H1 (cell line): ENCODE results near the gene ANKRD2. TPM values are rescaled to one million over a fixed set of nuclear protein-coding genes. Genes with fewer than 3 reads are reported as not detected.

Experiments
- CTCF ChIA-PET: fragments of 300-600 bp; sonication (Branson Sonifier 250); formaldehyde crosslinking; loops from one replicate; lab custom pipeline; 2021; ENCODE audit not compliant: partially characterized antibody; lab: Charles Lee
- POLR2A ChIA-PET: fragments of 300-600 bp; sonication (Branson Sonifier 250); formaldehyde crosslinking; loops from one replicate; lab custom pipeline; 2021; ENCODE audit warnings: inconsistent platforms; ENCODE audit not compliant: partially characterized antibody; lab: Charles Lee
- DNase-seq, 2 experiments: peaks; one replicate each; pipeline versions ENCODE4 v3.0.0 to v3.0.0-alpha.2; 2010 to 2022; ENCODE audit warnings: low spot score in 2 of 2, low read depth in 1 of 2, mixed read lengths in 1 of 2
- FAIRE-seq: peaks from 2 replicates; lab custom pipeline; 2011; peaks lifted over from hg19 to GRCh38; lab: Jason Lieb, UNC
- H2AFZ ChIP-seq: 2 replicates; pipeline ENCODE4 v1.8.1; 2012; ENCODE audit warnings: low read length, inconsistent platforms
- H2AK5ac ChIP-seq: 2 replicates; pipeline ENCODE4 v1.6.1; 2013; ENCODE audit warnings: low read depth, low read length
- H2BK120ac ChIP-seq: replicated peaks from 2 replicates; pipeline ENCODE3; 2013; ENCODE audit warnings: low read depth, low read length, inconsistent platforms
- H2BK12ac ChIP-seq: 2 replicates; pipeline ENCODE4 v1.6.1; 2013; ENCODE audit warnings: low read depth, low read length
- H2BK15ac ChIP-seq: 2 replicates; pipeline ENCODE4 v1.6.1; 2013; ENCODE audit warnings: low read length
- H2BK20ac ChIP-seq: 2 replicates; pipeline ENCODE4 v1.6.1; 2013; ENCODE audit warnings: low read length
- H2BK5ac ChIP-seq: 2 replicates; pipeline ENCODE4 v1.6.1; 2013; ENCODE audit warnings: low read depth, low read length
- H3K14ac ChIP-seq: 2 replicates; pipeline ENCODE4 v1.6.1; 2013; ENCODE audit warnings: inconsistent platforms; ENCODE audit not compliant: insufficient read length
- H3K18ac ChIP-seq: 2 replicates; pipeline ENCODE4 v1.6.1; 2013; ENCODE audit warnings: low read length; ENCODE audit errors: extremely low read depth
- H3K23ac ChIP-seq: 2 replicates; pipeline ENCODE4 v1.6.1; 2013; ENCODE audit warnings: inconsistent platforms; ENCODE audit not compliant: insufficient read length
- H3K23me2 ChIP-seq: 2 replicates; pipeline ENCODE4 v1.6.1; 2013; ENCODE audit warnings: low read depth, low read length
- H3K27ac ChIP-seq: 2 replicates; pipeline ENCODE4 v1.6.1; 2011; ENCODE audit warnings: low read depth, low read length, inconsistent platforms
- H3K27me3 ChIP-seq, 4 experiments: replicated peaks in 1 of 4; 1 replicate in 1 of 4; 2 replicates in 3 of 4; pipeline versions ENCODE4 v1.6.1 to v1.8.1; 2011 to 2013; ENCODE audit warnings: low read length in 3 of 4, mild to moderate bottlenecking in 3 of 4, inconsistent platforms in 2 of 4, mixed read lengths in 2 of 4, moderate library complexity in 1 of 4; ENCODE audit not compliant: control insufficient read depth in 3 of 4, insufficient read depth in 3 of 4; ENCODE audit errors: extremely low read depth in 1 of 4
- H3K36me3 ChIP-seq, 4 experiments: 2 replicates each; pipeline versions ENCODE4 v1.6.1 to v1.8.1; 2011 to 2013; ENCODE audit warnings: mild to moderate bottlenecking in 4 of 4, low read length in 3 of 4, moderate library complexity in 2 of 4, control low read depth in 1 of 4, inconsistent platforms in 1 of 4; ENCODE audit not compliant: insufficient read depth in 4 of 4, control insufficient read depth in 2 of 4
- H3K4ac ChIP-seq: replicated peaks from 2 replicates; pipeline ENCODE3; 2013; ENCODE audit warnings: low read length, low read depth, mixed read lengths, inconsistent platforms; ENCODE audit not compliant: insufficient read length
- H3K4me1 ChIP-seq, 4 experiments: replicated peaks in 1 of 4; 1 replicate in 1 of 4; 2 replicates in 3 of 4; pipeline versions ENCODE4 v1.6.1 to v1.8.1; 2011 to 2013; ENCODE audit warnings: low read length in 3 of 4, inconsistent platforms in 2 of 4, mixed read lengths in 1 of 4; ENCODE audit not compliant: insufficient read depth in 4 of 4, control insufficient read depth in 3 of 4
- H3K4me2 ChIP-seq, 2 experiments: 2 replicates each; pipeline versions ENCODE4 v1.6.1 to v1.8.1; 2011 to 2013; ENCODE audit warnings: low read depth in 2 of 2, low read length in 2 of 2, control low read depth in 1 of 2, inconsistent platforms in 1 of 2, mild to moderate bottlenecking in 1 of 2; ENCODE audit not compliant: insufficient read depth in 1 of 2
- H3K4me3 ChIP-seq, 4 experiments: fragments of 200-600, 300-600 bp in 1 of 4; sonication (generic), shearing (Covaris generic), sonication (Bioruptor Twin) in 1 of 4; 2 replicates each; pipeline versions ENCODE4 v1.5.1 to v1.8.1; 2011 to 2016; ENCODE audit warnings: low read length in 4 of 4, low read depth in 3 of 4, control low read depth in 2 of 4, inconsistent platforms in 2 of 4, mild to moderate bottlenecking in 2 of 4, mixed read lengths in 1 of 4, moderate library complexity in 1 of 4; ENCODE audit not compliant: insufficient read depth in 2 of 4; ENCODE audit errors: extremely low read depth in 1 of 4
- H3K56ac ChIP-seq: replicated peaks from 2 replicates; pipeline ENCODE3; 2013; ENCODE audit warnings: low read depth, mild to moderate bottlenecking, mixed read lengths, low read length, inconsistent platforms; ENCODE audit not compliant: insufficient read length
- H3K79me1 ChIP-seq: 2 replicates; pipeline ENCODE4 v1.6.1; 2013; ENCODE audit warnings: low read depth, low read length, control low read depth
- H3K79me2 ChIP-seq, 2 experiments: 2 replicates each; pipeline versions ENCODE4 v1.6.1 to v1.8.1; 2012 to 2013; ENCODE audit warnings: low read length in 2 of 2, mild to moderate bottlenecking in 2 of 2, inconsistent platforms in 1 of 2; ENCODE audit not compliant: insufficient read depth in 2 of 2, control insufficient read depth in 1 of 2
- H3K9ac ChIP-seq, 4 experiments: replicated peaks in 1 of 4; 1 replicate in 1 of 4; 2 replicates in 3 of 4; pipeline versions ENCODE4 v1.6.1 to v1.8.1; 2011 to 2013; ENCODE audit warnings: low read depth in 3 of 4, low read length in 3 of 4, control low read depth in 2 of 4, mild to moderate bottlenecking in 2 of 4, moderate library complexity in 2 of 4, inconsistent platforms in 1 of 4; ENCODE audit errors: extremely low read depth in 1 of 4
- H3K9me3 ChIP-seq, 2 experiments: 2 replicates each; pipeline versions ENCODE4 v1.6.1 to v1.8.1; 2012 to 2013; ENCODE audit warnings: mild to moderate bottlenecking in 2 of 2, moderate library complexity in 2 of 2, control low read depth in 1 of 2, inconsistent platforms in 1 of 2, low read depth in 1 of 2, low read length in 1 of 2, mixed read lengths in 1 of 2; ENCODE audit not compliant: insufficient read depth in 2 of 2
- H4K20me1 ChIP-seq, 2 experiments: replicated peaks in 1 of 2; 2 replicates each; pipeline versions ENCODE3 to v1.8.1; 2011 to 2013; ENCODE audit warnings: inconsistent platforms in 2 of 2, low read length in 2 of 2, mild to moderate bottlenecking in 1 of 2; ENCODE audit not compliant: insufficient read depth in 2 of 2, control insufficient read depth in 1 of 2
- H4K5ac ChIP-seq: 2 replicates; pipeline ENCODE4 v1.6.1; 2013; ENCODE audit warnings: low read length, low read depth, mixed read lengths, inconsistent platforms; ENCODE audit not compliant: insufficient read length
- H4K8ac ChIP-seq: 2 replicates; pipeline ENCODE4 v1.8.0; 2013; ENCODE audit warnings: mild to moderate bottlenecking, moderate library complexity, low read length, inconsistent platforms; ENCODE audit not compliant: insufficient read depth; ENCODE audit errors: extremely low read depth
- H4K91ac ChIP-seq: replicated peaks from 2 replicates; pipeline ENCODE3; 2013; ENCODE audit warnings: low read length, mixed read lengths, inconsistent platforms; ENCODE audit not compliant: insufficient read length
- BACH1 ChIP-seq: IDR thresholded peaks from 2 replicates; pipeline ENCODE4 v1.6.1; 2012; ENCODE audit warnings: low read length, improper control_type of control experiment
- BCL11A ChIP-seq, 2 experiments: IDR thresholded peaks; one replicate each; pipeline ENCODE4 v1.6.1; 2011; ENCODE audit warnings: low read depth in 2 of 2, low read length in 2 of 2, mild to moderate bottlenecking in 2 of 2
- BRCA1 ChIP-seq: IDR thresholded peaks from 2 replicates; pipeline ENCODE4 v1.6.1; 2012; ENCODE audit warnings: low read depth, low read length, improper control_type of control experiment
- EP300 ChIP-seq, 2 experiments: IDR thresholded peaks; 1 replicate in 1 of 2; 2 replicates in 1 of 2; pipeline ENCODE4 v1.6.1; 2011 to 2012; ENCODE audit warnings: low read depth in 2 of 2, low read length in 2 of 2, mild to moderate bottlenecking in 2 of 2, borderline replicate concordance in 1 of 2, inconsistent platforms in 1 of 2, moderate library complexity in 1 of 2
- KDM5A ChIP-seq: fragments of 200-600 bp; IDR thresholded peaks from 2 replicates; pipeline ENCODE4 v1.7.1; 2012; ENCODE audit warnings: mild to moderate bottlenecking, low read length, inconsistent platforms, mixed read lengths
- POLR2AphosphoS5 ChIP-seq: IDR thresholded peaks from 2 replicates; pipeline ENCODE4 v1.6.1; 2011; ENCODE audit warnings: low read depth, low read length
- ZNF274 ChIP-seq: IDR thresholded peaks from 2 replicates; pipeline ENCODE4 v1.7.0; 2012; ENCODE audit warnings: low read length, borderline replicate concordance; ENCODE audit errors: extremely low read depth
- WGBS, 2 experiments: shearing (Covaris generic) in 1 of 2; methylation state at CpG; one replicate each; pipeline versions ENCODE4 v1.1.6 to v1.1.7; 2013 to 2015; ENCODE audit warnings: low lambda C conversion rate in 2 of 2, mixed read lengths in 2 of 2, inconsistent platforms in 1 of 2, low coverage in 1 of 2, missing lambda C conversion rate in 1 of 2; ENCODE audit not compliant: insufficient replicate concordance in 2 of 2, insufficient coverage in 1 of 2, insufficient read length in 1 of 2; ENCODE audit errors: extremely low coverage in 1 of 2, missing lambda C conversion rate in 1 of 2; 5-methylcytosine and 5-hydroxymethylcytosine counted together
- polyA plus RNA-seq, 7 experiments: library from polyadenylated mRNA; depleted of rRNA in 3 of 7; stranded (reverse) in 5 of 7; unstranded in 2 of 7; fragments of >200 nt in 5 of 7; fragments of 200-250 nt in 2 of 7; gene quantifications; 1 replicate in 5 of 7; 2 replicates in 1 of 7; 4 replicates in 1 of 7; pipeline versions ENCODE4 v1.2.1 to v1.2.3, GENCODE V29; 2011 to 2013; ENCODE audit warnings: missing spikeins in 2 of 7, mixed read lengths in 2 of 7
- total RNA-seq: library from RNA; stranded (reverse); fragmentation: NEBNext Ultra II Directional; extraction: Animal tissue kit (Norgen Biotek cat#: 25700); gene quantifications from 2 replicates; pipeline ENCODE4 v1.2.1, GENCODE V29; 2021

Gene ANKRD2
- total and polyA plus RNA-seq, 2 of the 8 experiments (the other 6 are each of a cell fraction or from before 2014, with no cell fraction given): not detected

- peaks cover 3% of the 10 kb centered on the region for H3K79me1 ChIP-seq
- DNase-seq (no peak), FAIRE-seq (no peak)
- peaks cover 15 to 29% (median 22%) of the 10 kb centered on the region in 4 experiments for H3K4me1 ChIP-seq
- ChIA-PET CTCF (interaction anchor here (0.6 to 15.4 kb wide), 14 partner anchors 15 to 90 kb away, joined by 3 to 388 read pairs (median 10); partner anchors contain the start of genes ANKRD2 and UBTD1), POLR2A (interaction anchor here (0.9 to 2.3 kb wide), 5 partner anchors 9 to 122 kb away, joined by 3 to 8 read pairs (median 3); partner anchors contain the start of gene UBTD1)
- no peak overlapping the region for H2AFZ ChIP-seq
- H2BK5ac ChIP-seq: peak overlapping the region; percentile 69
- H2BK15ac ChIP-seq: no peak overlapping the region
- no peak overlapping the region; the same call in 1 of the 2 replicates for H2BK12ac ChIP-seq
- no peak overlapping the region for H3K9ac ChIP-seq
- no peak overlapping the region for H3K4me3 ChIP-seq
- no peak overlapping the region for H3K27ac ChIP-seq
- no peak overlapping the region for H4K8ac ChIP-seq
- no peaks in the 10 kb centered on the region for H3K27me3 ChIP-seq
- no peak overlapping the region for H2BK120ac ChIP-seq
- no peak overlapping the region for H3K4me2 ChIP-seq
- no peak overlapping the region for H3K23ac ChIP-seq
- no peak overlapping the region for H3K14ac ChIP-seq
- H3K79me2 ChIP-seq: peaks cover 0 to 5% of the 10 kb centered on the region in 2 experiments; a peak in 1 of 4 replicates
- H3K18ac ChIP-seq: no peak overlapping the region
- H4K20me1 ChIP-seq: no peaks in the 10 kb centered on the region
- no peak overlapping the region for H3K4ac ChIP-seq
- WGBS, 2 experiments: 82% methylated on average over 6 of the region's 6 CpGs; no CpG with 5 or more reads in 1 of the 2 experiments
- no peak overlapping the region for H4K5ac ChIP-seq
- H2AK5ac ChIP-seq: peak overlapping the region; percentile 28; the same call in 1 of the 2 replicates
- no peaks in the 10 kb centered on the region for H3K23me2 ChIP-seq
- H2BK20ac ChIP-seq: no peak overlapping the region; the same call in 1 of the 2 replicates
- no peak overlapping the region for H3K56ac ChIP-seq
- no peaks in the 10 kb centered on the region for H3K36me3 ChIP-seq
- no peak overlapping the region for H4K91ac ChIP-seq
- no peak for TF ChIP-seq POLR2AphosphoS5
- TF ChIP-seq BACH1: no peak
- TF ChIP-seq EP300 (IDR thresholded peaks at IDR 0.05; ENCODE audit: borderline replicate concordance in 1 of 2, low read depth in 2 of 2, low read length in 2 of 2): no peak
- no peak for TF ChIP-seq BRCA1
- no peak for TF ChIP-seq KDM5A
- TF ChIP-seq BCL11A (IDR thresholded peaks at IDR 0.05; ENCODE audit: low read depth in 2 of 2, low read length in 2 of 2): no peak
- TF ChIP-seq ZNF274: no peak
- 0 out of 4 replicates have a peak, but pooled peaks cover 0 to 3% of the 10 kb centered on the region in 2 experiments for H3K9me3 ChIP-seq
These were observed 21.3 kb upstream of the ANKRD2 start for GRCh38 chr10:97551271-97551670.
